GM19238 (cell line): ENCODE measurements around the gene ACTL6B.
"Not testable (repeated sequence)": the region's sequence is repeated elsewhere in the genome, so short reads cannot be mapped to it uniquely, and the experiment has no call there.

ENCODE experiments used
- DNase-seq: peaks from one replicate; pipeline ENCODE4 v3.0.0; 2011; ENCODE audit warnings: low spot score; ENCODE audit not compliant: insufficient read length

Gene ACTL6B

GRCh38 chr7:100671353-100672327 lies 15.4 kb upstream of the ACTL6B start:
- no peak for DNase-seq

GRCh38 chr7:100670074-100670473 lies 13.8 kb upstream of the ACTL6B start:
- DNase-seq: no peak

- DNase-seq: not testable (repeated sequence)
Measured at GRCh38 chr7:100669106-100669505, 12.9 kb upstream of the ACTL6B start.

- no peak for DNase-seq
Measured at GRCh38 chr7:100668069-100668449, 11.8 kb upstream of the ACTL6B start.

- no peak for DNase-seq
Measured at GRCh38 chr7:100667331-100668068, 11.3 kb upstream of the ACTL6B start.

GRCh38 chr7:100665168-100665726 lies 9.0 kb upstream of the ACTL6B start:
- DNase-seq: no peak

GRCh38 chr7:100662194-100662776 lies 6.0 kb upstream of the ACTL6B start:
- DNase-seq: not testable (repeated sequence)

- no peak for DNase-seq
Measured at GRCh38 chr7:100654908-100655831, 1.1 kb downstream of the ACTL6B start.

- DNase-seq: no peak
Measured at GRCh38 chr7:100649826-100650565, 6.3 kb downstream of the ACTL6B start.

- peak; percentile 53 for DNase-seq
Measured at GRCh38 chr7:100642534-100642907, 13.7 kb downstream of the ACTL6B start.

GRCh38 chr7:100641860-100642533 lies 14.3 kb downstream of the ACTL6B start:
- no peak for DNase-seq

- DNase-seq: no peak
Measured at GRCh38 chr7:100641463-100641859, 14.8 kb downstream of the ACTL6B start, which contains the start of gene TFR2. Gene TFR2 (minus strand): TSS chr7:100641552. CDS start chr7:100641509, 43 bp downstream.

GRCh38 chr7:100640517-100641440 lies 15.5 kb downstream of the ACTL6B start:
- no peak for DNase-seq

- DNase-seq: no peak
Measured at GRCh38 chr7:100639995-100640516, 16.2 kb downstream of the ACTL6B start.

- peak; percentile 50 for DNase-seq
Measured at GRCh38 chr7:100632951-100633717, 23.1 kb downstream of the ACTL6B start.

GRCh38 chr7:100630066-100630465 lies 26.2 kb downstream of the ACTL6B start:
- DNase-seq: no peak

- no peak for DNase-seq
Measured at GRCh38 chr7:100629117-100629716, 27.0 kb downstream of the ACTL6B start.
